GM19239 (cell line): ENCODE data around the gene LENEP.

Experiments
- DNase-seq: peaks from one replicate; pipeline ENCODE4 v3.0.0; 2011; ENCODE audit warnings: low spot score; ENCODE audit not compliant: insufficient read length
- FAIRE-seq: peaks from 2 replicates; lab custom pipeline; 2011; peaks lifted over from hg19 to GRCh38; lab: Jason Lieb, UNC

LENEP gene

GRCh38 chr1:155019377-155020245, 26.2 kb downstream of the LENEP start:
- no peak for FAIRE-seq
- DNase-seq = no peak

DNA sequence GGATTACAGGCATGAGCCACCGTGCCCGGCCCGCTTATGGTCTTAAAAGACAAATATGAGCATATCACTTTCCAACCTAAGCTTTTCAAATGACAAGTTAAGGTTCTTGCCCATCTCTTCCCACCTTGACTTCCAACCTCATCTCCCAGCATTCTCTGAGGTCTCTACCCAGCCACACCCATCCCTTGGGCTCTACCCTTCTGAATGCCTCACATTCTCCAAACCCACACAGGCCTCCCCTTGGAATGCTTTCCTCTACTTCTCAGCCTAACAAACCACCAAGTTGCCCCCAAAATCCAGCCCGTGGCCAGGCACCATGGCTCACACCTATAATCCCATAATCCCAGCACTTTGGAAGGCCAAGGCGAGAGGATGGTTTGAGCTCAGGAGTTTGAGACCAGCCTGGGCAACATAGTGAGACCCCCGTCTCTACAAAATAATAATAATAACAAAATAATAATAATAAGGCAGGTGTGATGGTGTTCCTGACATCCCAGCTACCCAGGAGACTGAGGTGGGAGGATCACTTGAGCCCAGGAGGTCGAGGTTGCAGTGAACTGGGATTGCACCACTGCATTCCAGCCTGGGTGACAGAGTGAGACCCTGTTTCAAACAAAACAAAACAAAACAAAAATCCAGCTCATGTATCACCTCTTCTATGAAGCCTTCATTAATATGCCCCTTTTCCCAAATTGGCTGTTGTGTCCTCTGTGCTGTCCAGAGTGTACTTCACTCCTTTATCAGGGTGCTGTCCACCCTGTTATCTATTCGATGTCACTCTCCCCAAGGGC, 28.9 kb downstream of the LENEP start:
- no peak for DNase-seq
- no peak for FAIRE-seq

DNA sequence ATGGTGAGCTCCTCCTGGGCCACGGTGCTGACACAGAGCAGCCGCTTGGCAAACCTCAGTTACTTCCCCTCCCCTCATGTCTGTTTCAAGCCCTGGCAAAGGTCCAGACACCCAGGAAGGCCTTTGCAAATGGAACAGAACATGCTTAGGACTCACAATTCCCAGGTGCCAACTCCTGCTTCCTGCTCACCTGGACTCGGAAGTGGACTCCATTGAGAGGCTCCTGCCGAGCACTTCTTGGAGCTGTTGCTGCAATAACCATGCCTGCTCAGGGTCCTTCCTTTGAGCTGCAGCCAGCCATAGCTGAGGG, 29.5 kb downstream of the LENEP start:
- DNase-seq (no peak), FAIRE-seq (no peak)

- FAIRE-seq (no peak), DNase-seq (no peak)
Observed at GRCh38 chr1:155023627-155024026, 30.2 kb downstream of the LENEP start.

GRCh38 chr1:155024315-155024714, 30.9 kb downstream of the LENEP start:
- DNase-seq (no peak), FAIRE-seq (no peak)

GRCh38 chr1:155026154-155026553, 32.8 kb downstream of the LENEP start:
- DNase-seq (no peak), FAIRE-seq (no peak)

- no peak for FAIRE-seq
Observed at GRCh38 chr1:155026588-155026987, 33.2 kb downstream of the LENEP start.

GRCh38 chr1:155029513-155030242, 36.3 kb downstream of the LENEP start:
- no peak for FAIRE-seq

More at GRCh38 chr1:155026588-155026987, 33.2 kb downstream of the LENEP start:
- no peak for DNase-seq

DNA sequence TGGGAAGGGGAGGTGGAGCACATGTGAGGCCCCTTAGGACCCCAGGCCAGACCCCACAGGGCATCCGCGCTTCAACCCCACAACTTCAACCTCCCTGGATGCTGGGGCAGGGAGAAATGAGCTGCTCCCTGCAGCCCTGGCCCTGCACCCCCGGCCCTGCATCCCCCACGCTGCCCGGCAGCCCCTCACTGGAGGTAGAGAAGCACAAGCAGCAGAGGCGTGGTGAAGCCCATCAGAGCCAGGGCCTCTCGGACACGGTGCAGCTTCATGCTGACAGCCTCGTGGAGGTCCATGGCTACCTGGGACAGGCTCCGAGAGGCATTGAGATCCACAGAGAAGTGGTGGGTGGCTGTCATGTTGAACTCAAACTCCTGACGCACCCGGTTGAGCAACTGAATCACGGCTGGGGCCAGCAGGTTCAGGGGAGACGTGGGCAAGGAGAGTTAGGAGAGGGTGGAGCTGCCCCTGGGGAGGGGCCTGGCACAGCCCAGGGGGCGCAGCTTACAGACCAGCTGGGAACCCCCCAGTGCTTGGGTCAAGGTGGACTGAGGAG, 36.9 kb downstream of the LENEP start:
- no peak for FAIRE-seq

More at GRCh38 chr1:155029513-155030242, 36.3 kb downstream of the LENEP start:
- DNase-seq = no peak

DNA sequence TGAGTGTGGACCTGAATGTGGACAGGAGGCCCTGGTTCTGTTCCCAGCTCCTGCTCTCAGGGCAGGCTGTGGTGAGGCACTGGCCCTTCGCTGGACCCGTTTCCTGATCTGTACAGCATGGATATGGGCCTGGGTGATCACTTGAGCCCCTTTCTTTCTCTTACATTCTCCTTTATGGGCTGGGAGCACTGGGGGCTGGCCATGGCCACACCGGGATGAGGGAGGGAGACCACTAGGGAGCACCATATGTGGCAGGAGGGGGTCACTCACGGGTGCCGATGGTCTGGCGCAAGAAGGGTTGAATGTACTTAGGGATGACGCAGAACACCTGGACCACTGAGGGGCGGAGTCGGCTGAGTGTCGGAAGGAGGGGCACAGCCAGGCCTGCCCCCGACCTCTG, 37.5 kb downstream of the LENEP start:
- FAIRE-seq = no peak

More for the DNA sequence above, 36.9 kb downstream of the LENEP start:
- DNase-seq = no peak

DNA sequence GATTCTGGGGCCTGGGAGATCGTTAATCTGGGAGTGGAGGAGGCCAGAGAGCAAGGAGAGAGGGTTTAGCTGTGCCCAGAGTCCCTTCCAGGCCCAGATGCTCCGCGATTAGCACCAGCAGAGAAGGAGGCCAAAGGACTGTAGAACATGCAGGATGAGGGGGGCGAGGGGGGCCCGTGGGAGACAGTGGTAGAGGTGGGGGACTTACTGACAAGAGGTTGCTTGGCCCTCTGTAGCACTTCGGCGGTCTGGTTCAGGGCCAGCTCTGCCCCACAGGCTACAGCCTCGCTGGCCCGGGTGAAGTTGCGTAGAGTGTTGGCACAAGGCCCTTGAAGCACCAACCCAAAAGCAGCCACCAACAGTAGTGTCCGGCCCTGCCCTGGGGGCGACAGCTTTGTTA, 39.5 kb downstream of the LENEP start:
- DNase-seq = no peak
- no peak for FAIRE-seq

More for the DNA sequence above, 37.5 kb downstream of the LENEP start:
- DNase-seq = no peak

DNA sequence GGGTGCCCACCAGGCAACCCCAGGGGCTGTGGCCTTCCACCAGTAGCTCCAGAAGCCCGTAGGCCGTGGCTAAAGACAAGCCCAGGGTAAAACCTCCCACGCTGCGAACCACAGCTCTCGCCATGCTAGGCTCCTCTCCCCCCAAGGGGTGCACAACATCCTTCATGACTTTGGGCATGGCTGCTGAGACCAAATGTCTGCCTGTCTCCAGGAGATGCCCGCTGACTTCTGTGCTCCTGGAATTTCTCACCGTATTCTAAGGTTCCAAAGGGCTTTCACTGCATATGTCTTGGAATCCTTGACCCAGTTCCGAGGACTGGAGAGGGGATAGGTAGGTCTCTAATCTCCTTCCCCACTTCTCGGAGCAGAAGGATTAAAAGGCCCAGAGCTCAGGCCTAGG, 40.1 kb downstream of the LENEP start, which contains the start of the genes DCST1 and DCST2:
TSS of gene DCST1 (plus strand) at position 301 of the 400 bp plus-strand sequence. CDS start 213 bp downstream, outside the sequence.
TSS of gene DCST2 (minus strand) at position 258 of the 400 bp plus-strand sequence. CDS start at position 178, 80 bp downstream.
- FAIRE-seq (no peak), DNase-seq (no peak)

DNA sequence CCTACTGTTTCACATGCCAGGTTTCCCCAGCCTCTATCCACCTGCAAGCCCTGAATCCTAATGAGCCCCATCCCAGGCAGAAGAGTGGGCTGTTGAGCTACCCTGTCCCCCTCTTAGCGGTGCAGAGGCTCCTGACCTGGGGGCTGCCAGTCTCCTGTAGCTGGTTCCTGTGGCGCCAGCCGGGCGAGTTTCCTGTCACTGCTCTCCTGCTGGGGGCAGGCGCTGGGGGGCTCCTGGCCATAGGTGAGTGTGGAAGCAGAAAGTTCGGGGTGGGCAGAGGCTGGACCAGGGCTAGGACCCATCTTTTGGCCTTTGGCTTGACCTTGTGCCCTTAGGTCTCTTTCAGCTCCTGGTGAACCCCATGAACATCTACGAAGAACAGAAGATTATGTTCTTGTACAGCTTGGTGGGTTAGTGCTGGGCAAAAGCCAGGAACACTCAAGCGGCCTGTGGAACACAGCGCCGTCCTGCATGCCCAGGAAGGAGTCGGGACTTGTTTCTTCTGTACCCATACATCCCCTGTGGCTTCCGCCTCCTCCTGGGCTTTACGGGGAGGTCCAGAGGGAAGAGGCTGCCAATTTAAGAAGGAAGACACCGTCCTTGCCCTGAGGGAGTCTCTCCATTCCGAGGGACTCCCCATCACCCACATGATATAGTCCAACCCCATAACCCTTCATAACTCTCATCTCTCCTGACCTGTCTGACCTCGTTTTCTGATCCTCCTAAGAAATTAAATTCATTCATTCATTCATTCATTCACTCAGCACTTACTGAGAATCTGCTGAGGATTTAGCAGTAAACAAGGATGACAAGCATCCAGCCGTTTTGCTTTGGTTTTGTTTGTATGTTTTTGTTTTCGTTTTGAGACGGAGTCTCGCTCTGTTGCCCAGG, 41.2 kb downstream of the LENEP start:
- FAIRE-seq = no peak

DNA sequence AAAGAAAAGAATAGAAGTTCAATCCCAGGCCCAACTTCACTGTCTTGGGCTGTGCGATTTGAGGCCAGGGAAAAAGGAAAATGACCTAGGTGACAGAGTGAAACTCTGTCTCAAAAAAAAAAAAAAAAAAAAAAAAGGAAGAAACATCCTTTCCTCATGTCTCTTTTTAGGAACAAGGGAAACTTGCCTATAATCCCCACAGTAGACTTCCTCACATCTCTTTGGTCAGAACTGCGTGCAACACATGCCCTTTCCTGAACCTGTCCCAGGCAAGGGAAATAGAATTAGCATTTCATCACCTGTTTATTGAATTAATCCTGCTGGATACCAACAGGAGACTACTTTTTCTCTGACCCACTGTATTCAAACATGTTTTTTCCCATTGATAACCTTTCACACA, 42.5 kb downstream of the LENEP start:
- DNase-seq = no peak
- FAIRE-seq = no peak

More for the DNA sequence above, 41.2 kb downstream of the LENEP start:
- no peak for DNase-seq

DNA sequence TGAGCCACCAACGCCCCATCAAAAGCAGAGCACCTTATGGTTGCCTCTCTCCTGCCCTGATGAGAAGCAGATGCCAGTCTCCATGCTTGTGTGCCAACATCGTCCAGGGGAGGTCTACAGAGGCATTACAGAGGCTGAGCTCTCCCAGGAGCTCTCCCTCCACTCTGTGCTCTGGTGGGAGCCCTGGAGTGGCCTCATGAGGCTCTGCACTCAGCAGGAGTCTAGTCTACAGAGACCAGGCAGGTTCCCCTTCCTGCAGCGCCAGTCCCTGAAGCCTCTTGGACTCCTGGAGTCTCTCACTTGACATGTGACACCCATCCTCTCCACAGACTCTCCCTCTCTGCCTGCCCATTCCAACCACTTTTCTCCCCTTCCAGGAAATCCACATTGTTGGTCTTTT, 43.7 kb downstream of the LENEP start:
- no peak for FAIRE-seq
- DNase-seq = no peak

DNA sequence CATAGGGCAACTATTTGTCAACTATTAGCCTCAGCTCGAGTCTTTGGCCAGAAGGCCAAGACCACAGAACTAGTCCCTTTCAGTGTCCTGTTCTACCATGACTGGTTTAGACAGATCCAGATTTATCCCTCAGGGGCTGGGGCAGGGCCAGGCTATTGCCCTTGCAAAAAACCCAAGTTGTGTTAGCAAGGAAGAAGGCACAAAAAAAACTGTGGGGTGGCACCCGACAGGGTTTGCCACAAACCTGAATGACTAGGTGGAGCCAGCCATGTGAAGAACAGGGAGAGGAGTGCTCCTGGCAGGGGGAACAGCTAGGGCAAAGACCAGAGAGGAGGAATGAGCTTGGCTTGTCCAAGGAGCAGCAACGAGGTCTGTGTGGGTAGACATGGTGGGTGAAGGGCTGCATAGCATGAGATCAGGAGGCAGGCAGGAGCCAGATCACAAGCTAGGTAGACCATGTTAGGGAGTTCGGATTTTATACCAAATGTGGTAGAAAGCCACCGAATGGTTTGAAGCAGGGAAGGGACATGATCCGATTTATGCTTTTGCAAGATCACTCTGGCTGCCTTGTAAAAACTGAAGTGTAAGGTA, 44.6 kb downstream of the LENEP start:
- FAIRE-seq = no peak
- DNase-seq = no peak

DNA sequence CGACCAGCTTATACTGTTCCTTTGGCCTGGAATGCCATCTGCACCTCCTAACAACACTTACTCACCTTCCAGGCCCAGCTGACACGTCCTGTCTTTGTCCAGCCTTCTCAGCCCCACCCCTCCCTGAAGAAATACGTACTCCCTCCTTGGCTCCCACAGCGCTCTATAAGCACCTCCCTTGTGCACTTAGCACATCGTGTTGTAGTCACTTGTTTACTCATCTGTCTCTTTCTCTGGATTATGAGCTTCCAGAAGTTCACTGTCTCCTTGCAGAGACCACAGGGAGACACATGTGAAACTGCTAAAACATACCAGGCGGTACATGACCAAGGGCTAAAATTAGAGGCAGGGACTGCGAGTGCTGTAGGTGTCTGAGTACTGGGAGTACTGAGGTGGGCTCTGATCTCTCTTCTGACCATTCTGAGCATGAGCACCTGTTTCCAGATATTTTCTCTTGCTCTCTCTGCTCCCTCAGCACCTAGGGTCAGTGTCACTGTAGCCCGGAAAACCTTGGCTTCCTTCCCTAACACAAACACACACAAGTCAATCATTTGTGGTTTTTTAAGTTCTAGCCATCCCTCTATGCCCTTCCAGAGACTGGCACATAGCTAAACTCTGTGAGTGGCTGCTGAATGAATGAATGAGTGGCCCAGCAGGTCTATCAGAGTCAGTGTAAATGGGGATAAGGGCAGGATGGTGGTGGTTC, 45.4 kb downstream of the LENEP start:
- DNase-seq (no peak), FAIRE-seq (no peak)

GRCh38 chr1:155039308-155039669, 45.9 kb downstream of the LENEP start:
- DNase-seq (no peak), FAIRE-seq (no peak)
